NCI-H345 (cell line): ENCODE measurements around the gene OIP5.
"Not testable (repeated sequence)": the region's sequence is repeated elsewhere in the genome, so short reads cannot be mapped to it uniquely, and the experiment has no call there.

Experiments used
- DNase-seq: peaks from one replicate; lab custom pipeline; 2025; lab: John Stamatoyannopoulos, UW

OIP5 gene

GRCh38 chr15:41332194-41333025 is at the start of gene OIP5, which contains the start of gene NUSAP1:
TSS of gene OIP5 (minus strand) at chr15:41332591. CDS start at chr15:41332561, 30 bp downstream.
TSS of gene NUSAP1 (plus strand) at chr15:41332881. CDS start at chr15:41332958, 77 bp downstream.
- peak; percentile 99 for DNase-seq

- no peak for DNase-seq
Measured at GRCh38 chr15:41377978-41378377, 45.6 kb upstream of the OIP5 start.

- DNase-seq: no peak
Measured at GRCh38 chr15:41367418-41367817, 35.0 kb upstream of the OIP5 start.

GRCh38 chr15:41354371-41354770 is 22.0 kb upstream of the OIP5 start:
- no peak for DNase-seq

- DNase-seq: no peak
Measured at GRCh38 chr15:41350057-41350717, 17.8 kb upstream of the OIP5 start.

- no peak for DNase-seq
Measured at GRCh38 chr15:41347236-41347635, 14.8 kb upstream of the OIP5 start.

- DNase-seq: no peak
Measured at GRCh38 chr15:41341519-41341918, 9.1 kb upstream of the OIP5 start.

GRCh38 chr15:41340189-41340695 is 7.9 kb upstream of the OIP5 start:
- no peak for DNase-seq

- no peak for DNase-seq
Measured at GRCh38 chr15:41337631-41338522, 5.5 kb upstream of the OIP5 start.

GRCh38 chr15:41337047-41337446 is 4.7 kb upstream of the OIP5 start:
- no peak for DNase-seq

GRCh38 chr15:41336549-41336948 is 4.2 kb upstream of the OIP5 start:
- no peak for DNase-seq

- DNase-seq: no peak
Measured at GRCh38 chr15:41334293-41335120, 2.1 kb upstream of the OIP5 start.

- DNase-seq: peak; percentile 61
Measured at GRCh38 chr15:41333026-41333562, 703 bp upstream of the OIP5 start.

- no peak for DNase-seq
Measured at GRCh38 chr15:41331833-41332193, 578 bp downstream of the OIP5 start.

- DNase-seq: no peak
Measured at GRCh38 chr15:41331281-41331680, 1.1 kb downstream of the OIP5 start.

GRCh38 chr15:41323611-41324010 is 8.8 kb downstream of the OIP5 start:
- no peak for DNase-seq

- DNase-seq: not testable (repeated sequence)
Measured at GRCh38 chr15:41320805-41321330, 11.5 kb downstream of the OIP5 start.

- no peak for DNase-seq
Measured at GRCh38 chr15:41309226-41309905, 23.0 kb downstream of the OIP5 start.

- no peak for DNase-seq
Measured at GRCh38 chr15:41307679-41308078, 24.7 kb downstream of the OIP5 start.

- DNase-seq: no peak
Measured at GRCh38 chr15:41304149-41304770, 28.1 kb downstream of the OIP5 start.
